Lower lobe of right lung (tissue), 2 donors: Measurements from ENCODE around the gene NOL6. TPM values are rescaled to one million over a fixed set of nuclear protein-coding genes. Genes with fewer than 3 reads are reported as not detected.
"Not testable (repeated sequence)": the region's sequence is repeated elsewhere in the genome, so short reads cannot be mapped to it uniquely, and the experiment has no call there.

Experiments used
- ATAC-seq, 2 donors: fragments of 200-7000 bp; cut with Tn5 transposase; one replicate each; pipeline ENCODE4 v1.9.1; 2020 to 2022; ENCODE audit warnings: mild to moderate bottlenecking in 2 of 2, moderate library complexity in 2 of 2
- DNase-seq: peaks from one replicate; pipeline ENCODE4 v3.0.0-alpha.2; 2020
- H3K27ac ChIP-seq: fragments of 200-600 bp; one replicate; pipeline ENCODE4 v1.8.0; 2022
- H3K27me3 ChIP-seq: fragments of 200-600 bp; one replicate; pipeline ENCODE4 v1.8.0; 2022; ENCODE audit warnings: low read depth
- H3K36me3 ChIP-seq: fragments of 200-600 bp; one replicate; pipeline ENCODE4 v1.8.0; 2022; ENCODE audit warnings: mild to moderate bottlenecking
- H3K4me1 ChIP-seq: fragments of 200-600 bp; one replicate; pipeline ENCODE4 v1.8.0; 2022
- H3K4me3 ChIP-seq: fragments of 200-600 bp; one replicate; pipeline ENCODE4 v1.8.0; 2022; ENCODE audit warnings: mild to moderate bottlenecking
- H3K9me3 ChIP-seq: fragments of 200-600 bp; one replicate; pipeline ENCODE4 v1.8.0; 2022
- intact Hi-C: fragments of 100-400 bp; cut with DNase I; formaldehyde crosslinking; loops from one replicate; pipeline ENCODE4 v1.11.0; 2022
- total RNA-seq: library from RNA; stranded (reverse); fragmentation: NEBNext Ultra II Directional; extraction: Animal tissue kit (Norgen Biotek cat#: 25700); gene quantifications from one replicate; pipeline ENCODE4 v1.2.1, GENCODE V29; 2021
- TF ChIP-seq, protein P1 (sequence below): fragments of 200-600 bp; IDR thresholded peaks from one replicate; pipeline ENCODE4 v1.8.0; 2022; ENCODE audit warnings: antibody characterized with exemption, mild to moderate bottlenecking
- donor health status: DM: no; HTN: yes; CAD: no; lungs with severe emphysema.

Gene NOL6
- total RNA-seq, 1 donor from 2014 or later, result 27.6 TPM

- ATAC-seq (no peak), DNase-seq (no peak)
- TF ChIP-seq, protein P1, sequence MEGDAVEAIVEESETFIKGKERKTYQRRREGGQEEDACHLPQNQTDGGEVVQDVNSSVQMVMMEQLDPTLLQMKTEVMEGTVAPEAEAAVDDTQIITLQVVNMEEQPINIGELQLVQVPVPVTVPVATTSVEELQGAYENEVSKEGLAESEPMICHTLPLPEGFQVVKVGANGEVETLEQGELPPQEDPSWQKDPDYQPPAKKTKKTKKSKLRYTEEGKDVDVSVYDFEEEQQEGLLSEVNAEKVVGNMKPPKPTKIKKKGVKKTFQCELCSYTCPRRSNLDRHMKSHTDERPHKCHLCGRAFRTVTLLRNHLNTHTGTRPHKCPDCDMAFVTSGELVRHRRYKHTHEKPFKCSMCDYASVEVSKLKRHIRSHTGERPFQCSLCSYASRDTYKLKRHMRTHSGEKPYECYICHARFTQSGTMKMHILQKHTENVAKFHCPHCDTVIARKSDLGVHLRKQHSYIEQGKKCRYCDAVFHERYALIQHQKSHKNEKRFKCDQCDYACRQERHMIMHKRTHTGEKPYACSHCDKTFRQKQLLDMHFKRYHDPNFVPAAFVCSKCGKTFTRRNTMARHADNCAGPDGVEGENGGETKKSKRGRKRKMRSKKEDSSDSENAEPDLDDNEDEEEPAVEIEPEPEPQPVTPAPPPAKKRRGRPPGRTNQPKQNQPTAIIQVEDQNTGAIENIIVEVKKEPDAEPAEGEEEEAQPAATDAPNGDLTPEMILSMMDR, result no peak
- no peaks in the 10 kb centered on the region for H3K27me3 ChIP-seq
- intact Hi-C loops, result no loop called here
- H3K4me1 ChIP-seq, result no peaks in the 10 kb centered on the region
- no peak overlapping the region for H3K27ac ChIP-seq
- H3K4me3 ChIP-seq, result no peak overlapping the region
- H3K9me3 ChIP-seq, result no peaks in the 10 kb centered on the region
- H3K36me3 ChIP-seq, result no peaks in the 10 kb centered on the region
Measured at GRCh38 chr9:33431420-33431819, 42.3 kb downstream of the NOL6 start.

DNA sequence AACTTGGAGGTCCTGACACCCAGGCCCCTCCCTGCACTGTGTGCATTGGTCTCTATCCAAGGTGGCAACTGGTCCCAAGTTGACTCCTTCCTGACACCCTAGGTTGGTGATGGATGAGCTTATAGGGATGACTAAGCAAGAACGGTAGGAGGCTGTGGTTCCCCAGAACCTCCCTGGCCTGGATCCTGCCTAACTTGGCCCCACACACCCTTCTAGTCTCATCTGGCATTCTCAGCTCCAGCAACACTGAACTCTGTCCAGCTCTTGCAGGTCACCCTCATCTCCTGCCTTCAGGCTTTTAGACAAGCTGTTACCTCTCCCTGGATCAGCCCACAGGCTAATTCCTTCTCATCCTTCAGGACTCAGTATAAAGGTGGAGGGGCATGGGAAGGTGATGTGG lies 42.8 kb downstream of the NOL6 start:
- Histone ChIP-seq H3K9me3 (no peaks in the 10 kb centered on the region), H3K4me3 (no peak overlapping the region), H3K27ac (no peak overlapping the region), H3K36me3 (no peaks in the 10 kb centered on the region), H3K27me3 (no peaks in the 10 kb centered on the region), H3K4me1 (no peaks in the 10 kb centered on the region)
- TF ChIP-seq, protein P1, result no peak
- ATAC-seq (peak in 1 of 2 donors; percentile 11), DNase-seq (no peak)
- intact Hi-C loops, result no loop called here

DNA sequence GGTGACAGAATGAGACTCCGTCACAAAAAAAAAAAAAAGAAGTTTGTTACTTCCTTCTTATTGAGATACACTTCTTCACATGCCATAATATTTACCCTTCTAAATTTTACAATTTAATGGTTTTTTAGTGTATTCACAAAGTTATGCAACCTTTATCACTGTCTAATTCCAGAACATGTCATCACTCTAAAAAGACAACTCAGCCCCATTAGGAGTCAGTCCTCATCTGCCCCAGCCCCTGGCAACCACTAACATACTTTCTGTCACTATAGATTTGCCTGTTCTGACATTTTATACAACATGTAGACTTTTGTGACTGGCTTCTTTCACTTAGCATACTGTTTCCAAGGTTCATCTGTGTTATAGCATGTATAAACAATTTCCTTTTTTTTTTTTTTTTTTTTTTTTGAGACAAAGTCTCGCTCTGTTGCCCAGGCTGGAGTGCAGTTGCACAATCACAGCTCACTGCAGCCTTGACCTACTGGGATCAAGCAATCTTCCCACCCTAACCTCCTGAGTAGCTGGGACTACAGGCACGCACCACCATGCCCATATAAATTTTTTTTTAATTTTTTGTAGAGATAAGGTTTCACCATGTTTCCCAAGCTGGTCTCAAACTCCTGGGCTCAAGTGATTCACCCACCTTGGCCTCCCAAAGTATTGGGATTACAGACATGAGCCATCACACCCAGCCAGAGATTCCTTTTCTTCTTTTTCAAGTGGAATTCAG lies 44.3 kb downstream of the NOL6 start:
- intact Hi-C loops, result no loop called here
- Histone ChIP-seq H3K27me3 (no peaks in the 10 kb centered on the region), H3K36me3 (no peaks in the 10 kb centered on the region), H3K9me3 (no peaks in the 10 kb centered on the region), H3K27ac (no peak overlapping the region), H3K4me3 (no peak overlapping the region), H3K4me1 (no peaks in the 10 kb centered on the region)
- TF ChIP-seq, protein P1, result no peak
- no peak for ATAC-seq
- no peak for DNase-seq

DNA sequence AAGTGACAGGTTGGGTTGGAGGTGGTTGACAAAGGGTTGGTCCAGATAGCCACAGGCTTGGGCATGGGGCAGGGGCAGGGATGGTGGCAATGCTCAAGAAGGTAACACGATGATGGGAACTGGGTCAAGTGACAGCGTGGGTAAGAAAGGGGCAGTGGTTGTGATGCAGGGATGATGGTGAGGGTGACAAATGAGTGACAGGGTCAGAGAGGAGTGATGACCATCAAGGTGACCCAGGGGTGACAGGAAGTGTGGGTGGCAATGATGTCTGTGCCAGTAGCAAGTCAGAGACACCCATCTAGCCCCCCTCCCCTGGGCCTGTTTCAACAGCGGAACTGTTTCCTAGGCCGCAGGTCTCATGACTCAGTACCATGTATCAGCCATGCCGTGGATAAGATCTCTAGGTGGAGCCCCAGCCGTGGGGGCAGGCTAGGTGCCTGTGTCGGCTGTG lies 46.9 kb downstream of the NOL6 start:
- Histone ChIP-seq H3K36me3 (no peaks in the 10 kb centered on the region), H3K9me3 (no peaks in the 10 kb centered on the region), H3K27me3 (no peaks in the 10 kb centered on the region), H3K27ac (no peak overlapping the region), H3K4me1 (no peaks in the 10 kb centered on the region), H3K4me3 (no peak overlapping the region)
- DNase-seq (no peak), ATAC-seq (peak in 1 of 2 donors; percentile 60)
- TF ChIP-seq, protein P1, result no peak
- intact Hi-C loops, result no loop called here

DNA sequence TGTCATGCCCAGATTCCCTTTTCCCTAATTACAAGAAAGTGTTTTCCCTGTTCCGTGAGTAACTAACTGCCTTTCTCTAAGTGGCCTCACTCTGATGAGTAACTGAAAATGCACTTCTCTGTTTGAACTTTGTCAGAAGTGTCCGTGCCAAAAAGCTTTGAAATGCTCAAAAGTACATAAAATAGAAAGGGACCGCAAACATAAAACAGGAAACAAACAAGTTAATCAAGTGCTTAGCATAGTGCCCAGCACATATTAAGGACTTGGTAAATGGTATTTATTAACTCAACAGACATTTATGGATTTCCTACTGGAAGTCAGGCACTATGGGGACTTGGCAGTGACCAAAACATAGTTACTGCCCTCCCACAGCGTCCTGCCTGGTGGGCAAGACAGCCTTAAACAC lies 48.6 kb downstream of the NOL6 start:
- no peaks in the 10 kb centered on the region for H3K4me1 ChIP-seq
- ATAC-seq (peak; percentile 88 to 93), DNase-seq (no peak)
- TF ChIP-seq, protein P1, result no peak
- no peaks in the 10 kb centered on the region for H3K36me3 ChIP-seq
- no peaks in the 10 kb centered on the region for H3K27me3 ChIP-seq
- no peak overlapping the region for H3K4me3 ChIP-seq
- intact Hi-C loops, result no loop called here
- H3K9me3 ChIP-seq, result no peaks in the 10 kb centered on the region
- H3K27ac ChIP-seq, result peak overlapping the region; percentile 54

- intact Hi-C loops, ATAC-seq, H3K36me3 ChIP-seq, H3K27ac ChIP-seq, H3K4me1 ChIP-seq, H3K27me3 ChIP-seq, H3K9me3 ChIP-seq, H3K4me3 ChIP-seq, DNase-seq: not testable (repeated sequence)
Measured at GRCh38 chr9:33424492-33424891, 49.2 kb downstream of the NOL6 start.

- H3K36me3 ChIP-seq, DNase-seq, intact Hi-C loops, H3K9me3 ChIP-seq, H3K4me1 ChIP-seq, H3K27me3 ChIP-seq, H3K27ac ChIP-seq, H3K4me3 ChIP-seq: not testable (repeated sequence)
- ATAC-seq, result peak in 1 of 2 donors; percentile 23
Measured at GRCh38 chr9:33424043-33424442, 49.7 kb downstream of the NOL6 start.
